GM18498 (cell line): ENCODE measurements around the gene TMEM127.
"Not testable (repeated sequence)": the region's sequence is repeated elsewhere in the genome, so short reads cannot be mapped to it uniquely, and the experiment has no call there.

Source experiments
- ATAC-seq: cut with Tn5 transposase; IDR thresholded peaks from one replicate; pipeline ENCODE4 v1.9.1; 2021; ENCODE audit warnings: mild to moderate bottlenecking, moderate library complexity; ENCODE audit not compliant: unreplicated experiment

TMEM127 gene

DNA sequence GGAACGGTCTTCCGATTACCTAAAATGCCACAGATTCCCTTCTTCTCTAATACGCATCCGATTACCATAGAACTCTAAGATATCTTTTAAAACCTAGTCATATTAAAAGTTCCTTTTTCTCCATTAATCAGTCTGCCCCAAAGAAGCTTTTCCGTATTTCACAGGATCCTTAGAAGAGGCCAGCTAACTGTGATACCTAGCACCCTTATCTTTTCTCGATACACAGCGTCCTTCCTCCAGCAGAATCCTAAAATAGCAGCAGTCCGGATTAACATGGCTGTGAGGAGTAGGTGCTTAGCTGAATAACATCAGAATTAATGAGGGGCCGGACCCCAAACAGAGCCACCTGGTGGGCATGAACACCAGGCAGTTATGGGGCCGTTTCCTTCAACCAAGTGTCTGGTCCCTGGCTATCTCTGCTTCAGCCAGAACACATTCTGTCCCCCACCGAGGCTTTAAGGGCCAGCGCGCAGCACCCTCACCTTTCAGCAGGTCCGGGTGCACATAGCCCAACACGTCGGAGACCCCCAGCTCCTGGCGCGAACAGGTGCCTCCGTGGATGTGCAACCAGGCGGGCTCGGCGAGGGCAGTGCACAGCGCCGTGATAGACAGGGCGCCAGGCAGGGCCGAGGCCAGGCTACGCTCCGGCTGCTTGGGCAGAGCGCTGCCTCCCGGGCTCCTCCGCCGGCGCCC is 995 bp downstream of the TMEM127 start:
- peak; percentile 8 for ATAC-seq

DNA sequence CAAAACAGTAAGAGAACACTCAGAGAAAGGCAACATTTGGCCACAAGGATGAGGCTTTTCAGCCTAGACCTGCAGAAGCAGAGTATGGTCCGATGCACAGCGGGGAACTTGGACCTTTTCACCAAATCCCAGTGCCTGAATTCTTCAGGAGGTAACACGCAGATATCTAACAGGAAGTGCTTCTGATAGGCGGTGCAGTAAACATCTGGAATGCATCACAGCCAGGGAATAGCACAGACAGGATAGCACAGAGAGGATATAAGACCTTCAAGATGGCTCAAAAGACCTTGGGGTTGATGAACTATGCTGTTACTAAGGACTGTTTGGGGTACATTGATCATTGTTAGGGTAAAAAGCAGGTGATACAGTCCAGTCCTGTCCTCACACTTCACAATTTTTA is 1.7 kb downstream of the TMEM127 start:
- ATAC-seq: no peak

DNA sequence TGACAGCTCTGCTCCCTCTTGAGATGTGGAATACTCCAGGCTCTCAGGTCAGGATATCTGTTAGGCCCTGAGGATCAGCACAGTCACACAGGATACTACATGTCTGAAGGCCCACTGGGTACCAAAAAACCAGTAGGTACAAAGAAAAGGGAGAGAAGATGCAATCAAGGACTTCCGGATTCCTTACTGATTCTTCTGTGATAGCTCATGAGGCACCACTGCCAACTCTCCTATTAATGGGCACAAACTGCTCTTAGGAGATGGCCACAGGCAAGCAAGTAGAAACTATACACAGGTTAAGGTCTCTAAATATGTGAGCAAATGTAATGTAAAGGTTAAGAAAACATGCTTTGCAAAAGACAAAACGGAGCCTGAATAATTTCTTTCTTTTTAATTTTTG is 3.5 kb downstream of the TMEM127 start:
- no peak for ATAC-seq

DNA sequence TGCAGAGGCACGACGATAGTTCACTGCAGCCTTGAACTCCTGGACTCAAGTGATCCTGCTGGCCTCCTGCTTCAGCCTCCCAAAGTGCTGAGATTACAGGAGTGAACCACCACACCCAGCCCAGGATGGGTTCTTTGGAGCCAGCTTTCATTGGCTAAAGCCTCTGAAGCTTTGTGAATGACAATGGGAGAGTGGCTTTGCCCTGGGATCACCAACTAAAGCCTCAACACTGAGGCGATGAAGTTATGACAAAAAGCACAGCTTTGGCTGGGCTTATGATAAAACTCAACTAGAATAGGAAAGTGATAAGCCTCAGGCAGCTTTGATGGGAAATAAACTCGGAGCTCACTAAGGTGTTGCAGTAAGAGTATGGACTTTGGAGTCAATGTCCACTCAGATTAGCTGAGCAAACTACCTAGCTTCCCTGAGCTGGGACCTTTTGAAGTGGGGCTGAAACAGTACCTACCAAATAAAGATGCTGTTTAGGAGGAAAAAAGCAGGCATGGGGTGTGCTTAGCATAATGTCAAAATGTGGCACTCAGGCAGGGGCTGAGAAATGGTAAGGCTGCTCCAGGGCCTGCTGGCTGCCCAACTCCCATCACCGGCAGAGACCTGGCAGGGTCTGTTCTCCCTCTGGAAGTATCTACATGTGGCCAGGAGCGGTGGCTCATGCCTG is 4.3 kb downstream of the TMEM127 start:
- ATAC-seq: no peak

DNA sequence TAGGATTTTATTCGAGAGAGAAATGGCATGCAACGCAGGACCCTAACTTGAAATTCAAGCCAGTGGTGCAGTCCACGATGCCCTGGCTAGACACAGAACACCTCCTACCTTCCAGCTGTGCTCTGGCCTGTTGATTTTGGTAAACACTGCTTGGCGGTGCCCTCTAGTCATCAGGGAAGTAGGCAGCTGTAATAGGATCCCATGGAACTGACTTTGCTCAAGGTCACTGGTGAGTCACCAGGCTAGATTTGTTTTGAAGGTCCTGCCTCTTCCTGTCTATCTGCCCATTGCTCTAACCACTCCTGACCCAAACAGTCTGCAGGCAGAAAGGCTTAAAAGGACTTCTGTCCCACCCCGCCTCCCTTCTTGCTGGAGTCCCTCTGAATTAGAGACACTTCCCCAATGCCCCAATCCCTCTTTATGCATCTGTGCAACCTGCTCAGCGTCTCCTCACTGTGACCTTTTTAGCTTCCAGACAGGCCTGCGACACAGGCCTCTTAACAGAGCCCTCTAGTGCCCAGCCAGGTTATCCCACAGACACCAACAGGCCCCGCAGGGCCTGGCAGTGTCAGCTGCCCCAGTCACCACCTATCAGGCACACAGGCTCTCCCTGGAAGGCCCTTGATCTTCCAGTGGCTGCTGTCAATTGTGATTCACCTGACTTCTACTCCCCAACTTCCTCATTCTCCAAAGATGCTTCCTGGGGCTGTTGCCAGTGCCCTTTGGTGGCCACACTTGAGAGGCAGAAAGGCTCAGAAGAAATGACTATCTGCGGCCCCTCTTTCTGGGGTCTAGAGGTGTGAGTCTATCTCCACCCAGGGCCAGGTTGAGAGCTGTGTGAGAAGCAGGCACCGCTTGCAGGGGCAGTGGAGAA is 5.2 kb downstream of the TMEM127 start:
- ATAC-seq: no peak

DNA sequence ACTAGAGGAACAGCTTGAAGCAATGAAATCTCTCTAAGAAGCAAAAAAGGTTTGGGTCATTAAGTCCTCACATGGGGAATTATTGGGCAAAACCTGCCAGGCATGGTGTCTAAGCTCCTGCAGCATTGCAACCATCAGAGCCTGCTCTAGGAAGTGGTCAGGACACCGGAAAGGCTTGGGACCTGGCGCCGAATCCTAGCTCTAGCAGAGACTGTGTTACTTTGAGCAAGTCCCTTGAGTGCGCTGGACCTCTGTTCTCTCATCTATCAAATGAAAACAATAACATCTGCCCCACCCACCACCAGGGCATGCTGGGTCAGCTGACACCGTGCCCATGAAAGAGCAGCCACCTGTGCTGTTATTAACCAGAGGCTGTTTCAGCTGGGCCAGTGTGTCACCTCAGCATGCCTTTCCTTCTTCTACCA is 6.3 kb downstream of the TMEM127 start:
- ATAC-seq: no peak

DNA sequence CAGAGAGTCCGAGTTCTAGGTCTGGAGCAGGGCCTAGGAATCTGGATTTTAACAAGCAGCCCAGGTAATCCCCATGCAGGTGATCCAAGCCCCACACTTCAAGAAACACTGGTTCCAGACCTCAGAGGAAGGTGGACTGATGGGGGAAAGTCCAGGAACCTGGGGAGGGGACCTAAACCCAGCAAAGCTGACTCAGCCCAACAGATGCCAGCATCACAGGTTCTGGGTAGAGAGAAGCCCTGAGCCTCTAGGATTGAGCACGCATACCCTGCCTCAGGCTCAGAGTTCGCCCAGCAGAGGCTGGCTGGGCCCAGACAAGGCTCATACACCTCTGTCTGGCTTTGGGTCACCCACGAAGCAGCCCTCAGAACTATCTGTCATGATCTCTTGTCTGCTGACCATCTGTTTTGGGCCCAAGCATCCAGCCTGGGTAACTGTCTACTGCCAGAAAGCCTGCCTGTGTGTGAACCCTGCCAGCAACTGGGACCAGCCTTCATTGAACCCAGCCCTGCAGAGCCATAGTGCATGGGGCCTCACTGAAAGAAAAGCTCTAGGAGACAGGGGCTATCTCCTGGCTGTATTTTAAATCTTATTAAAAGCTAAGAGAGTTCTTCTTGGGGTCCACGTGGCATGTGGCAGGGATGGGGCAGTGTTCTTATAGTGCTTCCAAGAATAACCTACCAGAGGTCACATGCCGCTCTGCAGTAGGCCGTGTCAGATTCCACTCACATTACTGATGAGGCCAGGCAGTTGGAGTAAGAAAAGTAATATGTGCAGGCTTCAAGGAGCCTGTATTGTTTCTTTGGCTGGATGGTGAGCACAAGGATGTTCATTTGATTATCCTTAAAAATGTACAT is 7.4 kb downstream of the TMEM127 start:
- ATAC-seq: no peak

DNA sequence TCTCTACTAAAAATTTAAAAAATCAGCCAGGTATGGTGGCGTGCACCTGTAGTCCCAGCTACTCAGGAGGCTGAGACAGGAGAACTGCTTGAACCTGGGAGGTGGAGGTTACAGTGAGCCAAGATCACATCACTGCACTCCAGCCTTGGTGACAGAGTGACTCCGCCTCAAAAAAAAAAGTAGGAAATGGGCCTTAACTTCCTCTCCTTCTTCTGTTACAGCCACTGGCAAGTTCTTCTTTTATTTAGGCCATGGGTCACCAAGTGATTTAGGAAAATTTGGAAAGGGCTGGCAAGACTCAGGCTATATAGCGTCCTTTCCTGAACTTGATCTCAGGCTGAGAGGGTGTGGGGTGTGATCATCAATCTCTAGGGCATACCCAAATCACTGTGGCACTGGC is 8.1 kb downstream of the TMEM127 start:
- ATAC-seq: not testable (repeated sequence)

DNA sequence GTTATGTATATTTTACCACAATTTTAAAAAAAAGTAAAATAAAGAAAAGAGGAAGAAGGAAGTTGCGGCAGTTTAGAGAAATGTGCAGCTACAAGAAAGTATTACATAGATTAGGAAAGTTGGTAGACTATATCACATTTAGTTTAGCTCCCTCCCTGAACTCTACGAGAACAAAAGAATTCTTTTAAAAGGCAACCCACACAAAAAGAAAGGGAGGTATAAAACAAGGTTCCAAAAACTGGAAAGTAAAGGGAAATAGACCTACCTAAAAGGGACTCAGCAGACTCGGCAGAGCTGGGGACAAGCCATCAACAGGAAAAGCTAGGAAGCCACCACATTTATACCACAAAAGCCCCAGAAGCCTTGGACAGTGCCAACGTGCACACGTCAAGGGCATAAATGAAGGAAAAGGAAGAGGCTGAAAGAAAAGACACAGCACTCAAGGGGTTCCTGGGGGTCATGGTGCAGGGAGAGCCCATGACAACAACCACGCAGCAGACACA is 9.1 kb downstream of the TMEM127 start:
- no peak for ATAC-seq

DNA sequence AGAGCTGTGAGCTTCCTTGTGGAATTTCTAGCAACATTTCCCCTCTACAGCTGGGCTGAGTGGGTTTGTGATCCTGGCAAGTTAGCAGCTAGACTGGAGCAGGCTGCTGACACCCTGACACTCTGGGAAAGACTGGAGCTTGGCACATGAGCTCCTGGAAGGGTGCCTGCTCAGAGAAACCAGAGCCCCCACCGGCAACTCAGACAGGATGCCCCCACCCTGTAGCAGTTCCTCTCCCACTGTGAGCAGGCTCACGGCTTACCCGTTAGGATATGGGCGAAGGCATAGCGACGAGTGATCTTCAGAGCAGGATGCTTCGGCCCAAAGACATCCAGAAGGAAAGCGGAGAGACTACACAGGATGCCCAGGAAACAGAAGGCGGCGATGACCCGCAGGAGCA is 11.2 kb downstream of the TMEM127 start:
- ATAC-seq: no peak

DNA sequence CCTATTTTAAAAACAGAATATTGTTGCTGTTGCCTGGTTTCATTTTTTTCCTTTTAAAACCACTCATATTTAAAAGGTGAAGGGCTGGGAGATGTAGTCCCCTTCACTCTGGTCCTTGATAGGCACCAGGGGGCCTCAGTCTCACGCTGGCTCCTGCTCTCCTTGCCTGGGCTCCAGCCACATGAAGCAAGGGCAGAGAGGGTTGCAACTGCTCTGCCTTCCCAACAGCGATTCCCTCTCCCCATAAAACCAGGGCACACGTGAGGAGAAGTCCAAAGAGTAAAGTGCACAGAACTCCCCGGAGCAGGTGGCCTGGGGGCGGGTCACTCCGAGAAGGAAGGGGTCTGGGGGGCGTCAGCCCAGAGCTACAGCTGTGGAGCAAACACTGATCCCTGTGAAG is 12.8 kb downstream of the TMEM127 start:
- ATAC-seq: no peak

DNA sequence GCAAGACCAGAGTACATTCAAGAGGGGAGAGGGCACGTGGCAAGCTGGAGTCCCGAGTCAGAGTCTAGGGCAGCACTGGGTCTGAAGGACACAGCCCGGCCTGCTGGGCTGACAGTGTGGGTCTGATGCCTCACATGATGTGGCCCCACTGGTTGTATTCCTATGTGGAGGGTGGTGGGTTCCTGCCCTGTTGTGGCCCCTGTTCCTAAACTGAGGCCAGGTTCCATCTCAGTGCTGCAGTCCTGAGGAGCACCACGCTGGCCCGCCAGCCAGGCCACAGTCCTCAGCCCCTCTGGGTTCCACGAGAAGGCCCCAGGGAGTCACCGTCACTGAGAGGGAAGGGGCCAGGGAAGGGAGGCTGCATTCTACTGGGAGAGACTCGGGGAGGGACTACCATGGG is 13.3 kb downstream of the TMEM127 start:
- ATAC-seq: no peak

DNA sequence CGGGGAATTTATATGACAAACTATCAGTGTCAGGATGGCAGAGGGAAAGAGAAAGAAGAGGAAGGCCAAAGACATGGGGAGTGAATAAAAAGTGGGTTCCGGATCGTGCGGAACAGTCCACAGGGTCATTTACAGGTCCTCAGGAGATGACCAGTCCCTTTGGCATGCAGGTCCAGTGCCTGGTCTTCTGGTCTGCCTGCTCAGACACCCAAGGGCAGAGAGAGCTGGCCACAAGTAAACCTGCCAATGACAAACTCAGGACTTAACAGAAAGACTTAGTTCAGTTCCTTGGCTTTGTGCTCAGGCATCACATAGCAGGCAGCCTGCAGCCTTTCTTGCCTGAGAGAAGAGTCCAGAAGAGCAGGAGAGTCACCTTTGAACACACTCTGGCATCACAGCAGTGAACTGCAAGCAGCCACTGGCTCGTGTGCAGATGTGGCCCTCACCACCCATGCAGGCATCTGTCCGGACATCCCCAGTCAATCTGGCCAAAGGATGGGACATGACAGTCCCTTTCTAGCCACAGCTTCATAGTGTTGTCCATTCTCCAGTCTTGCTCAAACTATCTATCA is 14.0 kb downstream of the TMEM127 start:
- no peak for ATAC-seq

DNA sequence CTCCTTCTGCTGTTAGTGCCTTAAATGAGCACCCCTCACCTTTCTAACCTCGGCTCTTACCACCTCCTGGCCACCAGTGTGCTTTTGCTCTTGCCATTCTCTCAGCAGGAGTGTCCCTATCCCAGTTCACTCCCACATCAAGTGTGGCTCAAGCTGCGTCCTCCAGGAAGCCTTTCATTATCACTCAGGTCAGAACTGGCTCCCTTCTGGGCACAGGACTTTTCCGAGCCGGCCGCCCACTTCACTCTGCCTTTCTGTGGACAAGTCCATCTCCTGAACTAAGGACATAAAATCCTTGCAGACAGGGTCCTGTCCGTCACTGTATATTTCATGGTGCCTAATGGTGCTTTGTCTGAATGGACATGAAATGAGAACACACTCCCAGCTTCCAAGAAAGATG is 15.6 kb downstream of the TMEM127 start:
- no peak for ATAC-seq

DNA sequence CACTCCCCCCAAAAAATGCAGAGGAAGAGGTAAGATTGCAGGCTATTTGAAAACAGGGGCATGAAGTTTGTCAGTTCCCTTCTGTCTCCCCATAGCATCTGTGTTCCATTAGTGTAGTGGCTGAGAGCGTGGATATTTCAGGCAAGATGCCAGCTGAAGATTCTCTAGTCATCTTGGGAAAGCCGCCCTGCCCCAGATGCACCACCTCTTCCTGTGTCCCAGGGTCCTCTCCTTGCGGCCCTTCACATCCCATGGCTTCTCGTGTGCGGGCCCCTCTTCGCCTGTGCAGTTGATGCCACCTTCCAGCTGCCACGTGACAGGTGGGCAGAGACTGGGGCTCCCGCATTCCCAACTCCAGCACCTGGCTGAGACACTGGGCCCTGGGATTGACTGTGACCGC is 16.1 kb downstream of the TMEM127 start:
- no peak for ATAC-seq

DNA sequence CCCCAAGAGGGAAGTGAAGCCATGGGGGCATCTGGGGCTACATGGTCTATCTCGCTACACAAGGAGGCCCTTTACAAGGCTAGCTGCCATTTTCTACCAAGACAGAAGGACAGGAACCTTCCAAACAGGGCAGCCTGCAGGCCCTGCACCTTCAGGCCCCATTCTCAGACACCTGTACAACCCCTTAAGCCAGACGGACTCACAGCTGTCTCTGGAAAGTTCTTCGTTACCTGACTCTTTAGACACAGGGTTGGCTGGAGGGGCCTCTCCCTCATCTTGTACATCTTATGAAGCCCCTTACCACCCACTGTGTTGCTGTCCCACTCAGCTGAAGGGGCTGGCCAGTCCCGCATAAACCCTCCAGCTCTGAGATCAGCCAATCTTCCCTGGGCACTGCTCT is 17.2 kb downstream of the TMEM127 start:
- no peak for ATAC-seq

DNA sequence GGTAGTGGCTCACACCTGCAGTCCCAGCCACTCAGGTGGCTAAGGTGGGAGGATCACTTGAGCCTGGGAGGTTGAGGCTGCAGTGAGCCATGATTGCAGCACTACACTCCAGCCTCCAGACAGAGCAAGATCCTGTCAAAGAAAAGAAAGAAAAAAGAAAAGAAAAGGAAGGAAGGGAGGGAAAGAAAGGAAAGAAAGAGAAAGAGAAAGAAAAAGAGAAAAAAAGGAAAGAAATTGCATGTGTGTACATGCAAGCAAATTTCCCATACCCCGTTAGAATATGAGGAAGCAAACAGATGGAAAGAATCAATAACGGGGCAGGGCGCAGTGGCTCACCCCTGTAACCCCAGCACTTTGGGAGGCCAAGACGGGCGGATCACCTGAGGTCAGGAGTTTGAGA is 17.9 kb downstream of the TMEM127 start:
- ATAC-seq: no peak

DNA sequence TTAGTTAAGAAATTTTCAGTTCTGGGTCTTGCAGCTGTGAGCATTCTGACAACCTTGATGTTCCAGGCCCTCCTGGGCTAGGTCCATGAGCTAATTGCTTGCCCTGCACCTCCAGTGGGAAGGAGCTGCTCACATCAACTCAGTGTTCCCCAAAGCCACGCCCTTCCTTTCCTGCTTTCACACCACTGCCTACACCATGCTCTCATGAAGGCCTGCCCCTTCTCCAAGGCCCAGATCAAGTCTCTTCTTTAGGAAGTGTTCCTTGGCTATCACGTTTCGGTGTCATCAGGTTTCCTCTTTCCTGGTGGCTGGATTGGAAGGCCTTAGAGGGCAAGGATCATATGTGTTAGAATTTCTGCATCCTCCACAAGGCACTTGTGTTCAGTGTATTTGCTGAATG is 18.8 kb downstream of the TMEM127 start:
- ATAC-seq: no peak

DNA sequence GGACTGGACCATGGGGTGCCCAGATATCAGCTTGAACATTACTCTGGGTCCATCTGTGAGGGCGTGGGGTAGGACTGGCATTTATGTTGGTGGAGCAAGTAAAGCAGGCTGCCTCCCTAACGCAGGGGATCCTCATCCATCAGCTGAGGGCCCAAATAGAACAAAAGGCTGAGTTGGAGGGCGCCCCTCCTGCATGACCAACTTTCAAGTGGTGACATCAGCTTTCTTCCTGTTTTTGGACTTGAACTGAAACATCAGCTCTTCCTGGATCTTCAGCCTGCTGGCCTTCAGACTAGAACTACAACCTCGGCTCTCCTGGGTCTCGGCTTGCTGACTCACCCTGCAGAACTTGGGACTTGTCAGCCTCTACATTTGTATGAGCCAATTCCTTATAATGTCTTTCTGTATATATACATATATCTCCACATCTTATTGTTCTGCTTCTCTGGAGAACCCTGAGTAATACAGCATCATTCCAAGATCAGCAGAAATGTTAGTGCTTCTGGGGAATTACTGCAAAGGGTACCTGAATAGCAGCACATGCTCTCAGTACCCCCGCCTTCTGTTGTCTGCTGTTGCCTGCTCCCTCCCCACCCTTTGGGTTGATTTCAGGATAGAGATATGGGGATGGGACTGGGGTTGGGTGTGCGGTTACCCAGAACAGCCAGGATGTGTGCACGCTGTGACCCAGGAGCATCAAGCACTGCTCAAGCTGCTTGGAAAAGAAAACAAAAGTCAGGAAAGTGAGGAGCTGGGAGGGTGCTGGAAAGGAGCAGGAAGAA is 20.0 kb downstream of the TMEM127 start:
- no peak for ATAC-seq

DNA sequence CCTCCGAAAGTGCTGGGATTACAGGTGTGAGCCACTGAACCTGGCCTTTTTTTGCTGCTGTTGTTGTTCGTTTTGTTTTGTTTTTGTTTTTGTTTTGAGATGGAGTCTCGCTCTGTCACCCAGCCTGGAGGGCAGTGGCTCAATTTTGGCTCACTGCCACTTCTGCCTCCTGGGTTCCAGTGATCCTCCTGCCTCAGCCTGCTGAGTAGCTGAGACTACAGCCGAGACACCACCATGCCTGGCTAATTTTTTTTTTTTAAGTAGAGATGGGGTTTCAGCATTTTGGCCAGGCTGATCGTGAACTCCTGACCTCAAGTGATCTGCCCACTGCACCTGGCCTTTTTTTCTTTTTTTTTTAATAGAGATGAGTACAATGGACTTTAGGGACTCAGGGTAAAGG is 22.0 kb downstream of the TMEM127 start:
- ATAC-seq: no peak
